Ishikawa (cell line): Measurements from ENCODE around the gene IGSF5.

Source experiments
- CEBPB ChIP-seq: IDR thresholded peaks from 2 replicates; pipeline ENCODE4 v1.6.1; 2012
- CREB1 ChIP-seq: IDR thresholded peaks from 2 replicates; pipeline ENCODE4 v1.6.1; 2012; ENCODE audit warnings: low read depth
- EP300 ChIP-seq: IDR thresholded peaks from 2 replicates; pipeline ENCODE4 v1.6.1; 2012; ENCODE audit warnings: borderline replicate concordance
- FOXM1 ChIP-seq: IDR thresholded peaks from 2 replicates; pipeline ENCODE4 v1.6.1; 2012; ENCODE audit warnings: low read depth, borderline replicate concordance
- NFIC ChIP-seq: IDR thresholded peaks from 2 replicates; pipeline ENCODE4 v1.6.1; 2012
- RAD21 ChIP-seq: IDR thresholded peaks from 2 replicates; pipeline ENCODE4 v1.6.1; 2012; ENCODE audit warnings: low read depth
- TAF1 ChIP-seq: IDR thresholded peaks from 2 replicates; pipeline ENCODE4 v1.6.1; 2012; ENCODE audit warnings: low read depth, mild to moderate bottlenecking
- TCF12 ChIP-seq: IDR thresholded peaks from 2 replicates; pipeline ENCODE4 v1.6.1; 2012; ENCODE audit warnings: low read depth
- TEAD4 ChIP-seq: IDR thresholded peaks from 2 replicates; pipeline ENCODE4 v1.6.1; 2012
- YY1 ChIP-seq: IDR thresholded peaks from 2 replicates; pipeline ENCODE4 v1.6.1; 2012; ENCODE audit warnings: low read depth
- TF ChIP-seq, protein P1 (sequence below): IDR thresholded peaks from 2 replicates; pipeline ENCODE4 v1.6.1; 2012

DNA sequence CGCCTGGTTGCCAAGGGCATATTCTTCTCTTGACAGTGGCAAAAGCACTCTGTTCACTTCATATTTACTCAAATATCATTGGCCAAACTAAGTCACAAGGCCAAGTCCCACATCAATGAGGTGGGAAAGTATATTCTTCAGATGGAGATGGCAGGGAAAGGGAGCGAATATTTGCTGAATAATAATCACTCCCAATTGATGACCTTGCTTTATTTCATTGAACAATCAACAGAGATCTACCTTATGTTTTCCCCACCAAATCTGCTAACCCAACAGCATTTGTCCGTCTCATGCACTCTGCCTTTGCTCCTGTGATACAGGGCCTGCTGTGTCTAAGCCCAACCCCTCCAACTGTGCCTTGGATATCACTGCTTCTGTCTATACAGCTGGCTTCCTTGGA is 77.1 kb downstream of the IGSF5 start:
- TF ChIP-seq CEBPB (no peak), YY1 (no peak), RAD21 (no peak), TEAD4 (no peak), TCF12 (no peak), EP300 (no peak), FOXM1 (no peak), TAF1 (no peak), NFIC (no peak), CREB1 (no peak)
- TF ChIP-seq, protein P1, sequence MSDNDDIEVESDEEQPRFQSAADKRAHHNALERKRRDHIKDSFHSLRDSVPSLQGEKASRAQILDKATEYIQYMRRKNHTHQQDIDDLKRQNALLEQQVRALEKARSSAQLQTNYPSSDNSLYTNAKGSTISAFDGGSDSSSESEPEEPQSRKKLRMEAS: no peak
